Activated CD8-positive, alpha-beta memory T cell treated with anti-CD3 and anti-CD28 coated beads for 4 hours (primary cell): ENCODE data around the gene HTR3C.

Experiments
- DNase-seq, 2 donors: peaks; one replicate each; pipeline ENCODE4 v3.0.0-alpha.2; 2020; ENCODE audit warnings: low read depth in 2 of 2

HTR3C gene

DNA sequence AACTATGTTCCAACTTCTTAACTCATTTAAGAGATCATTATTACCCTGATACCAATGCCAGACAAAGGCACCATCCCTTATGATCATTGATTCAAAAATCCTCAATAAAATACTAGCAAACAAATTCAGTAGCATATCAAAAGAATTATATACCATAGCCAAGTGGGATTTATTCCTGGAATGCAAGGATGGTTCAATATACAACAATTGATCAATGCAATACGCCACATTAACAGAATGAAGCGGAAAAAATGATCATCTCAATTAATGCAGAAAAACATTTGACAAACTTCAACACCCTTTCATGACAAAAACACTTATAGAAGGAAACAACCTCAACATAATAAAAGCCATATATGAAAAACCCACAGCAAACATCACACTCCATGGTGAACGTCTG, 39.4 kb downstream of the HTR3C start:
- no peak for DNase-seq

DNA sequence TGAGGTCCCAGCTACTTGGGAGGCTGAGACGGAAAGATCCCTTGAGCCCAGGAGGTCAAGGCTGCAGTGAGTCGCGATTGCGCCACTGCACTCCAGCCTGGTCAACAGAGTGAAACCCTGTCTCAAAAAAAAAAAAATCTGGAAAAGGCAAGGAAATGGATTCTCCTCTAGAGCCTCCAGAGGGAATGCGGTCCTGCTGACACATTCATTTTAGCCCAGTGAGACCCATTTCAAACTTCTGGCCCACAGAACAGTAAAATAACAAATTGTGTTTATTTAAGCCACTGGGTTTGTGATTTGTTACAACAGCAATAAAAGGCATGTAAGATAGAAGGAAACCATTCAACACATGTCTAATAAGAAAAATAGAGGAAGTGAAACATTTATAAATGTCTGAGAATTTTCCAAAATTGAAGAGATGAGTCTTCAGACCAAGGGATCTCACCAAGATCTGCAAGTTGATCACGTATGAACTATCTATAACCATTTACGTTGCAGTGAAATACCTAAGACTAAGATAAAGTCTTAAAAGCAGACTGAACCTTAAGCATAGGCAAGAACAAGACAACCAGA, 44.0 kb downstream of the HTR3C start, which contains the start of gene HTR3E:
HTR3E (plus strand) TSS at position 254 of the 573 bp plus-strand sequence. CDS start 466 bp downstream, outside the sequence.
- no peak for DNase-seq

DNA sequence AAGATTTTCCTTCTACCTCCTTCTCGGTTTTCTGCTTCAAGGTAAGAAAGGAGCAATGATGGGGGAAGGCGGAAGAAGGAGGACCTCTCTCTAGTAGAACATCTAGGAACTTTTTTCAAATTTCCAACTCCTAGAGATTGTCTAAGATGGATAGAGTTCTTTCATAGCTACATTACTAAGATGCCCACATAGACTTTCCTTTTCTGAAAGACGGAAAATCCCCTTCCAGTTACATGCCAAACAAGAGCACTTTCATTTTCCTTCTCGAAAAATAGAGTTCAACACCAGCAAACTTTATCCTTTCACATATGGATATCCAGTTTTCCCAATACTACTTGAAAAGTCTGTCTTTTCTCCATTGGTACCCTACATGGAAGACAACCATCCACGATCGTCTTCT, 44.7 kb downstream of the HTR3C start:
- no peak for DNase-seq

DNA sequence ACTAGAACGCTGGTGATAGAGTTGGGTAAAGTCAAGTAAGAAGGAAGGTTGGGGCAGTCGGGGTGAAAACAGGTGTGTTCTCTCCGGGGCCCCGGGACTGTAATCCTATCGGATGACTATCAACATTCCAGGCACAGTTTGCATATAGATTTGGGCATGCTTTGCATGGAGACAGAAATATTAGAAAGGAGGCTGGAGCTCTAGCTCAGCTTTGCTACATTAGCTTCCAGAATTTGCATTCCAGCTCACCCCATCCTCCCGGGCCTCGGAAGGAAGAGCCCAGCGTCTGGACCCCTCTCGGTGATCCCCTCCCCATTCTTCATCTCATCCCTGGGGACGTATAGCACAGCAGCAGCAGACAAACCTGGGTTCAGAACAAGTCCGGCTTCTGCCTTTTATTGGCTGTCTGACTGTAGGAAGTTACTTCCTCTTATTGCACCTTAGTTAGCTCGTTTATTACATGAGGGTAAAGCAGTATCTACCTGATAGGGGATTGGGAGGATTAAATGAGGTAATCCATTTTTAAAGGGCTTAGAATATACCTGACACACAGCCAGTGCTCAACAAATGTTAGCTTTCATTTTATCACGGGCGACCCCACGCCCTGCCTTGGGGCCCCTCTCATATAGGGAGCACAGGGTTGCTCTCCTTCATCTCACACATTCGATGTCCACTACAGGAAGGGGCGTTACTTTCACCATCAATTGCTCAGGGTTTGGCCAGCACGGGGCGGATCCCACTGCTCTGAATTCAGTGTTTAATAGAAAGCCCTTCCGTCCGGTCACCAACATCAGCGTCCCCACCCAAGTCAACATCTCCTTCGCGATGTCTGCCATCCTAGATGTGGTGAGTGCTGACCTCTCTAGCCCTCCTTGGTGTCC, 47.2 kb downstream of the HTR3C start:
- no peak for DNase-seq
